ENCODE data around the gene USP4.

The USP4 gene

GRCh38 chr3:49260806-49261324 is 79.0 kb downstream of the USP4 start:
- H3K27ac ChIP-seq = no peak overlapping the region
- no peaks in the 10 kb centered on the region for H3K27me3 ChIP-seq
- H3K9me3 ChIP-seq = no peaks in the 10 kb centered on the region
- no peak for DNase-seq
- peaks cover 0 to 7% (median 0%) of the 10 kb centered on the region in 3 donors for H3K36me3 ChIP-seq
- intact Hi-C loops (cut with DNase I; ENCODE audit: low total_unique reads) = no loop called here
- no peak overlapping the region for H3K4me3 ChIP-seq
- no peaks in the 10 kb centered on the region for H3K4me1 ChIP-seq
- TF ChIP-seq CTCF (IDR thresholded peaks at IDR 0.05) = no peak

GRCh38 chr3:49257187-49257586 is 82.7 kb downstream of the USP4 start:
- no peaks in the 10 kb centered on the region for H3K9me3 ChIP-seq
- H3K27ac ChIP-seq = no peak overlapping the region
- H3K4me3 ChIP-seq = no peak overlapping the region
- TF ChIP-seq CTCF (IDR thresholded peaks at IDR 0.05) = no peak
- no peak for DNase-seq
- no peaks in the 10 kb centered on the region for H3K27me3 ChIP-seq
- intact Hi-C loops (cut with DNase I; ENCODE audit: low total_unique reads) = no loop called here
- no peaks in the 10 kb centered on the region for H3K4me1 ChIP-seq
- peaks cover 0 to 10% (median 0%) of the 10 kb centered on the region in 3 donors for H3K36me3 ChIP-seq

- Histone ChIP-seq H3K27me3 (no peaks in the 10 kb centered on the region), H3K27ac (no peak overlapping the region), H3K4me1 (no peaks in the 10 kb centered on the region), H3K9me3 (no peaks in the 10 kb centered on the region), H3K4me3 (no peak overlapping the region), H3K36me3 (peaks cover 0 to 10% (median 0%) of the 10 kb centered on the region in 3 donors)
- intact Hi-C loops (cut with DNase I; ENCODE audit: low total_unique reads) = no loop called here
- DNase-seq = peak in 1 of 2 donors; percentile 33
- TF ChIP-seq CTCF (IDR thresholded peaks at IDR 0.05) = no peak
Measured at GRCh38 chr3:49255718-49256511, 83.9 kb downstream of the USP4 start.

- no peak overlapping the region for H3K4me3 ChIP-seq
- peak in 1 of 2 donors; percentile 12 for DNase-seq
- no peak for TF ChIP-seq CTCF (IDR thresholded peaks at IDR 0.05)
Measured at GRCh38 chr3:49255112-49255511, 84.7 kb downstream of the USP4 start.

GRCh38 chr3:49253512-49253911 is 86.3 kb downstream of the USP4 start:
- no peak overlapping the region for H3K4me3 ChIP-seq
- intact Hi-C loops (cut with DNase I; ENCODE audit: low total_unique reads) = no loop called here
- H3K27me3 ChIP-seq = no peaks in the 10 kb centered on the region
- no peak for TF ChIP-seq CTCF (IDR thresholded peaks at IDR 0.05)
- H3K9me3 ChIP-seq = no peaks in the 10 kb centered on the region
- no peak for DNase-seq
- peaks cover 0 to 5% (median 0%) of the 10 kb centered on the region in 4 donors for H3K4me1 ChIP-seq
- no peak overlapping the region for H3K27ac ChIP-seq
- peaks cover 0 to 10% (median 0%) of the 10 kb centered on the region in 3 donors for H3K36me3 ChIP-seq

More at GRCh38 chr3:49255112-49255511, 84.7 kb downstream of the USP4 start:
- no peaks in the 10 kb centered on the region for H3K9me3 ChIP-seq
- intact Hi-C loops (cut with DNase I; ENCODE audit: low total_unique reads) = no loop called here
- no peak overlapping the region for H3K27ac ChIP-seq
- H3K36me3 ChIP-seq = peaks cover 0 to 10% (median 0%) of the 10 kb centered on the region in 3 donors
- no peaks in the 10 kb centered on the region for H3K27me3 ChIP-seq
- no peaks in the 10 kb centered on the region for H3K4me1 ChIP-seq
